ENCODE measurements around the gene IER5L. TPM values are rescaled to one million over a fixed set of nuclear protein-coding genes. Genes with fewer than 3 reads are reported as not detected.

IER5L gene
- total and polyA plus RNA-seq, 2 of the 8 experiments (the other 6 are each of a cell fraction or from before 2014, with no cell fraction given), result 0.65 to 1.0 TPM

DNA sequence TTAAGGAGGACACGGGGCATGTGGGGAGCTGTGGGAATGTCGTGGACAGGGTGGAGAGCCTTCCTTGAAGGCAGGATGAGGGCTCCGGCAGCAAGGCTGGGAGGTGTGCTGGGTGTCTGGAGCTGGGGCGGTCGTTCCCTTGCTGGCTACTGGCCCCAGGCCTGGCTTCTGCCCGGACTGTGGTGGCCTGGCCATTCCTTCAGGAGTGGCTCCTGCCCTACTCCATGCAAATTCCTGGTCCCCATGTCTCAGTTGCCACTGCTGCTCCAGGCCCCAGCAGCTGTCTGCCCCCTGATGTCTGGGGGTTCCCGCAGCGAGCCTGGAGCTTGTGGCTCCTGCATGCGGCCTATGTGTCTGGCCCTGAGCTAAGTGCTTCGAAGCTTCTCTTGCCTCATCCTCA, 21.9 kb downstream of the IER5L start (continued):
- TF ChIP-seq HDAC6 (IDR thresholded peaks at IDR 0.05; ENCODE audit: low read depth, low read length) (no peak), KDM4A (IDR thresholded peaks at IDR 0.05; ENCODE audit: low read depth, low read length, severe bottlenecking) (no peak), POLR2AphosphoS5 (IDR thresholded peaks at IDR 0.05; ENCODE audit: low read depth, low read length) (no peak), JUN (IDR thresholded peaks at IDR 0.05; ENCODE audit: low read depth, low read length) (no peak), CREB1 (IDR thresholded peaks at IDR 0.05) (no peak), HDAC2 (IDR thresholded peaks at IDR 0.05; ENCODE audit: borderline replicate concordance in 1 of 2, low read depth in 2 of 2, low read length in 2 of 2) (no peak)
